ENCODE measurements around the gene PSMG4.

The PSMG4 gene

GRCh38 chr6:3277251-3277650 is 18.5 kb downstream of the PSMG4 start:
- no peak for DNase-seq

- DNase-seq = no peak
Measured at GRCh38 chr6:3277851-3278416, 19.2 kb downstream of the PSMG4 start.

- DNase-seq = no peak
Measured at GRCh38 chr6:3278691-3279090, 19.9 kb downstream of the PSMG4 start.

- no peak for DNase-seq
Measured at GRCh38 chr6:3280091-3280490, 21.3 kb downstream of the PSMG4 start.

GRCh38 chr6:3280866-3281465 is 22.2 kb downstream of the PSMG4 start:
- no peak for DNase-seq

GRCh38 chr6:3281631-3282475 is 23.1 kb downstream of the PSMG4 start:
- no peak for DNase-seq

GRCh38 chr6:3282476-3283236 is 23.9 kb downstream of the PSMG4 start:
- no peak for DNase-seq

- DNase-seq = no peak
Measured at GRCh38 chr6:3283241-3283640, 24.5 kb downstream of the PSMG4 start.

GRCh38 chr6:3283641-3284435 is 25.1 kb downstream of the PSMG4 start:
- no peak for DNase-seq

GRCh38 chr6:3284436-3284876 is 25.7 kb downstream of the PSMG4 start:
- DNase-seq = no peak

GRCh38 chr6:3285049-3285639 is 26.4 kb downstream of the PSMG4 start:
- no peak for DNase-seq

- no peak for DNase-seq
Measured at GRCh38 chr6:3285732-3286131, 27.0 kb downstream of the PSMG4 start.

- DNase-seq = no peak
Measured at GRCh38 chr6:3286641-3287171, 28.0 kb downstream of the PSMG4 start.

- no peak for DNase-seq
Measured at GRCh38 chr6:3287308-3287707, 28.6 kb downstream of the PSMG4 start.

GRCh38 chr6:3287976-3288707 is 29.4 kb downstream of the PSMG4 start:
- no peak for DNase-seq

- DNase-seq = no peak
Measured at GRCh38 chr6:3288711-3289663, 30.2 kb downstream of the PSMG4 start.

GRCh38 chr6:3289664-3290055 is 30.9 kb downstream of the PSMG4 start:
- no peak for DNase-seq

GRCh38 chr6:3290149-3290930 is 31.6 kb downstream of the PSMG4 start:
- DNase-seq = no peak

GRCh38 chr6:3290931-3291211 is 32.1 kb downstream of the PSMG4 start:
- DNase-seq = no peak
